ENCODE results near the gene PPP3CB. TPM values are rescaled to one million over a fixed set of nuclear protein-coding genes. Genes with fewer than 3 reads are reported as not detected.

PPP3CB gene
- total RNA-seq (2021; fragmentation: NEBNext Ultra II Directional; extraction: Animal tissue kit (Norgen Biotek cat#: 25700)): 10 to 100 TPM; 49.7 to 66.4 (median 59.8) TPM
- long read RNA-seq, partial matches to known transcripts: 8 of 16 reads
- long read RNA-seq, other reads (novel, unspliced or antisense): 8 of 16 reads

DNA sequence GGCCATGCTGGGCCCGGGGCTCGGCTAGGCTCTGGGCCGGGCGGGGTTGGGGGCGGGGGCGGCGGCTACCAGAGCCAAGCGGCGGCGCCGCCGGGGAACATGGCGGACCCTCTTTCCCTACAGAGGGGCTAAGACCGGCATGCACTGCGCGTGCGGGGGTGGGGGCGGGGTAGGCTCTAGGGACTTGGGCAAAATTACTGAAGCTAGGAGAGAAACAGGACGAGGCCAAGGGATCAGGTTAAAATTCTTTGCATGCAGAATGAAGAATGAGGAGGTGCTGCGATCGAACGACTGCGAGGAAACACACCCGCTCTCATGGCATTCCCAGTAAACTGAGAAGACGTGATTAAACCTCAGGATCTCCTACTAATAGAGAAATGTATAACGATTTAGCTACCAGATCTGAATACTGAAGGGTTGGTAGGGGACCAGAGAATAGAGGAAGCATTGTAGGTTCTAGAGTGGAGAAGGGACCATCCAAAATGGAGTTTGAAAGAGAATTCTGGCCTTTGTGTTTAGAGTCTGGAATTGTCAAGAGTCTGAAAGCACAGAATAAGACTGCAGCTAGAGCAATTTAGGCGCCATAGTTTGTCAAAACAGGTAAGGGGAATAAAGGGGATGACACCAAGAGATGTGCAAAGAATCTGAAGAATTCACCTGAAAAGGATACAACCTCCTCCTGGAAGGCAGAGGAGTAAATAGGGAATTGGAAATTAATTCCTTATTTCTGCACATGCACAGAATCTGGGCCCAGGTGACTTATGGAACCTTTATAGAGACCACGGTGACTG is at the start of gene PPP3CB:
PPP3CB (minus strand) TSS at position 141 of the 791 bp plus-strand sequence; CDS start at position 6, 135 bp downstream.
- Mint-ChIP-seq H3K4me1 (ENCODE audit: low read depth) (peaks cover 56% of the 10 kb centered on the region), H3K36me3 (ENCODE audit: low read depth) (peaks cover 33% of the 10 kb centered on the region), H3K4me3 (peak within 1 kb of the TSS; percentile 92), H3K27ac (peak within 1 kb of the TSS; percentile 93), H3K27me3 (ENCODE audit: insufficient read depth) (peaks cover 1% of the 10 kb centered on the region; the same call in 1 of the 2 replicates), H3K9me3 (no peaks in the 10 kb centered on the region; the same call in 1 of the 2 replicates)
- TF ChIP-seq, protein P1, sequence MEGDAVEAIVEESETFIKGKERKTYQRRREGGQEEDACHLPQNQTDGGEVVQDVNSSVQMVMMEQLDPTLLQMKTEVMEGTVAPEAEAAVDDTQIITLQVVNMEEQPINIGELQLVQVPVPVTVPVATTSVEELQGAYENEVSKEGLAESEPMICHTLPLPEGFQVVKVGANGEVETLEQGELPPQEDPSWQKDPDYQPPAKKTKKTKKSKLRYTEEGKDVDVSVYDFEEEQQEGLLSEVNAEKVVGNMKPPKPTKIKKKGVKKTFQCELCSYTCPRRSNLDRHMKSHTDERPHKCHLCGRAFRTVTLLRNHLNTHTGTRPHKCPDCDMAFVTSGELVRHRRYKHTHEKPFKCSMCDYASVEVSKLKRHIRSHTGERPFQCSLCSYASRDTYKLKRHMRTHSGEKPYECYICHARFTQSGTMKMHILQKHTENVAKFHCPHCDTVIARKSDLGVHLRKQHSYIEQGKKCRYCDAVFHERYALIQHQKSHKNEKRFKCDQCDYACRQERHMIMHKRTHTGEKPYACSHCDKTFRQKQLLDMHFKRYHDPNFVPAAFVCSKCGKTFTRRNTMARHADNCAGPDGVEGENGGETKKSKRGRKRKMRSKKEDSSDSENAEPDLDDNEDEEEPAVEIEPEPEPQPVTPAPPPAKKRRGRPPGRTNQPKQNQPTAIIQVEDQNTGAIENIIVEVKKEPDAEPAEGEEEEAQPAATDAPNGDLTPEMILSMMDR (IDR thresholded peaks at IDR 0.05): no peak
- peak; percentile 88 for DNase-seq

DNA sequence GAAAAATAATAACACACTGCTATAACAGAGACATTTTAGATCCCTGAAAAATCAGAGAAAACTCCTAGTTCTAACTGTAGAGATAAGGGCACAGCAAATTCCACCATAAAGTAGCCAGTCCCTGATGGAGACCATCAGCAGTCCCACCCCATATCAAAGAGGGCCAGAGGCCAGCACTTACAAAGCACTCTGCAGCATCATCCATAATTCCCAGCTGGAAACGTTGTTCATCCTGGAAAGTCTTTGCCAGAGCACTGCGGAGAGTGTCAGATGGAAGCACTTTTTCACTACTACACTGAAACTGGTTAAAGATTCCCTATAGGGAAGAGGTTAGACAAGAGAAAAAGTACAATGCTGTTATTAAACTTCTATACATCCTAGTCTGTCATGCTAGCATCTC is 49.5 kb upstream of the PPP3CB start:
- Mint-ChIP-seq H3K27me3 (ENCODE audit: insufficient read depth) (no peaks in the 10 kb centered on the region), H3K4me1 (ENCODE audit: low read depth) (no peaks in the 10 kb centered on the region), H3K4me3 (no peak overlapping the region), H3K36me3 (ENCODE audit: low read depth) (peaks cover 8% of the 10 kb centered on the region; the same call in 1 of the 2 replicates), H3K27ac (no peak overlapping the region), H3K9me3 (no peaks in the 10 kb centered on the region)
- DNase-seq: no peak
- TF ChIP-seq, protein P1 (IDR thresholded peaks at IDR 0.05): no peak

DNA sequence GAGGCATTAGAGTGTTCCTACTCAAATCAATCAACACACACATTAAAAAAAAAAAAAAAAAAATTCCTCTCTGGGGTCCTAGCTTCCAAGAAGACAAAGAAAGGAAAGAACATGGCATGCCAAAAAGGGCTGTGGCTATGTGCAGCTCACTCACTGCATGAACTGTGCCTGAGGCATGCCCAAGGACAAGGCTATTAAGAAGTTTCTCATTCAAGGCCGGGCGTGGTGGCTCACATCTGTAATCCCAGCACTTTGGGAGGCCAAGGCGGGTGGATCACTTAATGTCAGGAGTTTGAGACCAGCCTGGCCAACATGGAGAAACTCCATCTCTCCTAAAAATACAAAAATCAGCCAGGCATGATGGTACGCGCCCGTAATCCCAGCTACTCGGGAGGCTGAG is 41.9 kb upstream of the PPP3CB start:
- TF ChIP-seq, protein P1 (IDR thresholded peaks at IDR 0.05): no peak
- H3K9me3 Mint-ChIP-seq: no peaks in the 10 kb centered on the region
- no peak overlapping the region for H3K27ac Mint-ChIP-seq
- no peaks in the 10 kb centered on the region for H3K36me3 Mint-ChIP-seq (ENCODE audit: low read depth)
- H3K27me3 Mint-ChIP-seq (ENCODE audit: insufficient read depth): no peaks in the 10 kb centered on the region; the same call in 1 of the 2 replicates
- no peak overlapping the region for H3K4me3 Mint-ChIP-seq
- peaks cover 8% of the 10 kb centered on the region for H3K4me1 Mint-ChIP-seq (ENCODE audit: low read depth)
- no peak for DNase-seq

DNA sequence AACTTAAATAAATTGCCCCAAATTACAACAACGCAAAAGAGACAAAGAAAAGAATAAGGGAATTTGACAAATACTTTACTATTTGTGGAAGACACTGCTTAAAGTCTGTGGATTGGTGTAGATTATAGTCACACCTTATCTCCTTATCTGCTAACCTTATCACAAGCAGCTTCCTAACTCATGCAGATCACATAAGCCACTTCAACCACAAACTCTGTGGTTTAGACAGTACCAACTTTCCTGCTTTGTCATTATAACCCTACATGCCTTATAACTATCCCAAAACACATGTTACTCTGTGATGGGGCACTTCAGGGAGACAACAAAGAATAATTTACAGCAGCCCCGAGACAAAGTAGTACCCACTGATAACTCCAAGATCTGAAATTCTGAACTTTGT is 41.5 kb upstream of the PPP3CB start:
- TF ChIP-seq, protein P1 (IDR thresholded peaks at IDR 0.05): no peak
- Mint-ChIP-seq H3K9me3 (no peaks in the 10 kb centered on the region), H3K4me1 (ENCODE audit: low read depth) (peaks cover 8% of the 10 kb centered on the region), H3K27ac (no peak overlapping the region), H3K36me3 (ENCODE audit: low read depth) (no peaks in the 10 kb centered on the region), H3K4me3 (no peak overlapping the region), H3K27me3 (ENCODE audit: insufficient read depth) (no peaks in the 10 kb centered on the region; the same call in 1 of the 2 replicates)
- no peak for DNase-seq

DNA sequence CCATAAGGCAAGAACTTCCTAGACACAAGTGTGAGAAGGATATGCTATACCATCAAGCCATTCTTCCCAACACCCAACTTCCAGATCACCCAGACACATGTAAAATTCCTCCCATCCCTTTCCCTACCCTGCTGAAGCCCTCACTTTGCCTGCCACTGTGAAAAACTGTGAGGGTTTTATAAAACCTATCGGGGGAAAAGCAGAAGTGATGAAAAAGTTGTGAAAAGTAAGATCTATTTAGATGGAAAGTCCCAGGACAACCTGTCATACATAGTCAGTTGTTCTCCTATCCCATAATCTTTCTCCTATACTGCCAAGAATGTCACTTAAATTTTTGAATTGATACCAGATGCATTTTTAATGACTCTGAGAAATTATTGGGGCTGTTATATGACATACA is 39.0 kb upstream of the PPP3CB start:
- Mint-ChIP-seq H3K27ac (no peak overlapping the region), H3K4me3 (no peak overlapping the region)

More for the DNA sequence above, 39.0 kb upstream of the PPP3CB start:
- no peaks in the 10 kb centered on the region for H3K9me3 Mint-ChIP-seq
- no peaks in the 10 kb centered on the region; the same call in 1 of the 2 replicates for H3K27me3 Mint-ChIP-seq (ENCODE audit: insufficient read depth)
- no peak for DNase-seq
- H3K36me3 Mint-ChIP-seq (ENCODE audit: low read depth): no peaks in the 10 kb centered on the region
- TF ChIP-seq, protein P1 (IDR thresholded peaks at IDR 0.05): no peak
- H3K4me1 Mint-ChIP-seq (ENCODE audit: low read depth): peaks cover 8% of the 10 kb centered on the region
